Upper lobe of left lung (tissue), 6 donors: Measurements from ENCODE around the gene SLCO1C1. TPM values are rescaled to one million over a fixed set of nuclear protein-coding genes. Genes with fewer than 3 reads are reported as not detected.

ENCODE experiments used
- ATAC-seq, 2 donors: fragments of 200-7000 bp; cut with Tn5 transposase; one replicate each; pipeline ENCODE4 v1.9.1; 2022; ENCODE audit warnings: mild to moderate bottlenecking in 2 of 2, moderate library complexity in 2 of 2; ENCODE audit not compliant: low FRiP score in 2 of 2
- DNase-seq, 2 donors: peaks; one replicate each; pipeline ENCODE4 v3.0.0-alpha.2; 2019 to 2020
- H3K27ac ChIP-seq, 4 donors: fragments of 200-600 bp; sonication (generic); one replicate each; pipeline ENCODE4 v1.5.1; 2016 to 2019
- H3K27me3 ChIP-seq, 4 donors: fragments of 200-600 bp; sonication (generic); one replicate each; pipeline ENCODE4 v1.5.1; 2017 to 2019
- H3K36me3 ChIP-seq, 4 donors: fragments of 200-600 bp; sonication (generic); one replicate each; pipeline ENCODE4 v1.5.1; 2016 to 2019
- H3K4me1 ChIP-seq, 4 donors: fragments of 200-600 bp; sonication (generic); one replicate each; pipeline ENCODE4 v1.5.1; 2018 to 2019
- H3K4me3 ChIP-seq, 4 donors: fragments of 200-600 bp; sonication (generic); one replicate each; pipeline ENCODE4 v1.5.1; 2017 to 2019; ENCODE audit warnings: mild to moderate bottlenecking in 2 of 4, moderate library complexity in 1 of 4
- H3K9me3 ChIP-seq, 4 donors: fragments of 200-600 bp; sonication (generic); one replicate each; pipeline ENCODE4 v1.5.1; 2018 to 2019
- EP300 ChIP-seq, 4 donors: sonication (generic); formaldehyde crosslinking; IDR thresholded peaks; one replicate each; pipeline ENCODE4 v1.5.1; 2017; ENCODE audit warnings: antibody characterized with exemption in 4 of 4, control low read depth in 2 of 4
- POLR2A ChIP-seq, 4 donors: fragments of 450-650 bp; IDR thresholded peaks; one replicate each; pipeline ENCODE4 v1.5.1; 2016 to 2017; ENCODE audit warnings: antibody characterized with exemption in 4 of 4, mild to moderate bottlenecking in 2 of 4
- POLR2AphosphoS5 ChIP-seq, 2 donors: sonication (generic); formaldehyde crosslinking; IDR thresholded peaks; one replicate each; pipeline ENCODE4 v1.5.1; 2017; ENCODE audit warnings: antibody characterized with exemption in 2 of 2
- WGBS, 2 donors: methylation state at CpG; one replicate each; pipeline ENCODE4 v1.1.5; 2017 to 2018; 5-methylcytosine and 5-hydroxymethylcytosine counted together
- total RNA-seq, 6 donors: library from RNA; depleted of rRNA in 4 of 6; stranded (reverse); fragments of >200 nt in 4 of 6; gene quantifications; one replicate each; pipeline versions ENCODE4 v1.1.0 to v1.2.1, GENCODE V29; 2016 to 2021
- TF ChIP-seq, protein P1 (sequence below), 6 experiments: fragments of 450-650 bp in 4 of 6; fragments of 200-600 bp in 2 of 6; sonication (generic) in 2 of 6; IDR thresholded peaks; one replicate each; pipeline ENCODE4 v1.5.1; 2016 to 2019; ENCODE audit warnings: antibody characterized with exemption in 6 of 6
- donor health status: DM: no; HTN: no; CAD: no; lungs with moderate emphysema.
- donor health status: DM: no; HTN: yes; CAD: no; lungs with severe emphysema.

The SLCO1C1 gene
- total RNA-seq, 6 donors from 2014 or later: 0.30 to 0.74 TPM; not detected in 4

DNA sequence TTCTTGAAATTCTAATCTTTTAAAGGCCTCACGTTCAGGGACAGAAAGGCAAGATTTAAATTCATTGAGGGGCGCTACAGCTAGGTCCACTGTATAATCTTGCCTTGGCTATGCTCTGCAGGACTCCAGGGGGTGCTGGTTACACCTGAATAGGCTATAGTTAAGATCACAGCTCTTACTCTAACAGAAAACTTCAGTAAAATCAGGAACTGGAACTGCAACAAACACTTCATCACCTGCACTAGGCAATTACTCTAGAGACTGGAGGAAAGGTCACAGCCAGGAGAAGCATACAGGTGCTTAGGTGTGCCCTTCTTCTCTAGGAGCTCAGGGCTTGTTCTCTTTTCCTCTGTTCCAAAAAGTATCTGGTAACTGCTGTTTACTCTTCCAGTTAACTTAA lies 20.9 kb downstream of the SLCO1C1 start:
- no peaks in the 10 kb centered on the region for H3K4me1 ChIP-seq
- H3K36me3 ChIP-seq: no peaks in the 10 kb centered on the region
- 73 to 78% methylated on average over 2 of the region's 2 CpGs for WGBS, 2 donors
- DNase-seq (no peak), ATAC-seq (no peak)
- no peaks in the 10 kb centered on the region for H3K9me3 ChIP-seq
- no peak for TF ChIP-seq EP300 (IDR thresholded peaks at IDR 0.05)
- TF ChIP-seq, protein P1, sequence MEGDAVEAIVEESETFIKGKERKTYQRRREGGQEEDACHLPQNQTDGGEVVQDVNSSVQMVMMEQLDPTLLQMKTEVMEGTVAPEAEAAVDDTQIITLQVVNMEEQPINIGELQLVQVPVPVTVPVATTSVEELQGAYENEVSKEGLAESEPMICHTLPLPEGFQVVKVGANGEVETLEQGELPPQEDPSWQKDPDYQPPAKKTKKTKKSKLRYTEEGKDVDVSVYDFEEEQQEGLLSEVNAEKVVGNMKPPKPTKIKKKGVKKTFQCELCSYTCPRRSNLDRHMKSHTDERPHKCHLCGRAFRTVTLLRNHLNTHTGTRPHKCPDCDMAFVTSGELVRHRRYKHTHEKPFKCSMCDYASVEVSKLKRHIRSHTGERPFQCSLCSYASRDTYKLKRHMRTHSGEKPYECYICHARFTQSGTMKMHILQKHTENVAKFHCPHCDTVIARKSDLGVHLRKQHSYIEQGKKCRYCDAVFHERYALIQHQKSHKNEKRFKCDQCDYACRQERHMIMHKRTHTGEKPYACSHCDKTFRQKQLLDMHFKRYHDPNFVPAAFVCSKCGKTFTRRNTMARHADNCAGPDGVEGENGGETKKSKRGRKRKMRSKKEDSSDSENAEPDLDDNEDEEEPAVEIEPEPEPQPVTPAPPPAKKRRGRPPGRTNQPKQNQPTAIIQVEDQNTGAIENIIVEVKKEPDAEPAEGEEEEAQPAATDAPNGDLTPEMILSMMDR (IDR thresholded peaks at IDR 0.05): no peak
- no peak for TF ChIP-seq POLR2AphosphoS5 (IDR thresholded peaks at IDR 0.05)
- TF ChIP-seq POLR2A (IDR thresholded peaks at IDR 0.05): no peak
- no peaks in the 10 kb centered on the region for H3K27me3 ChIP-seq
- H3K4me3 ChIP-seq: no peak overlapping the region
- H3K27ac ChIP-seq: no peak overlapping the region

DNA sequence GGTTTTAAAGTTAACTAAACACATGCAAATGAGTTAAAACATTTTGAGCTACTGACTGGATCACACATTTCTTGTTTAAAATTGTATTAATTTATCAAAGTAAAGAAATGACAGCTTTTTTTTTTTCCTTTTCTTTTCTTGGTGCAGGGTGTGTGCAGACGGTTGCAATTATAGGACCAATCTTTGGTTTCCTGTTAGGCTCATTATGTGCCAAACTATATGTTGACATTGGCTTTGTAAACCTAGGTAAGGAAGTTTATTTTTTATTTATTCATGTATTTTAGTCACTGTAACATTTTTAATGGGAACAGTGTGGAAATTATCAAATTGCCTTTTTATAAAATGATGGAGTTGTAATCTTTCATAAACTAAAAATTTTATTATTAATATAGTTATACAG lies 21.9 kb downstream of the SLCO1C1 start:
- ATAC-seq: no peak
- WGBS, 2 donors: 57 to 66% methylated on average over 1 of the region's 1 CpG
- Histone ChIP-seq H3K4me1 (no peaks in the 10 kb centered on the region), H3K9me3 (no peaks in the 10 kb centered on the region), H3K27me3 (no peaks in the 10 kb centered on the region), H3K27ac (no peak overlapping the region), H3K36me3 (no peaks in the 10 kb centered on the region), H3K4me3 (no peak overlapping the region)
- TF ChIP-seq, protein P1 (IDR thresholded peaks at IDR 0.05): no peak
- TF ChIP-seq EP300 (IDR thresholded peaks at IDR 0.05) (no peak), POLR2AphosphoS5 (IDR thresholded peaks at IDR 0.05) (no peak), POLR2A (IDR thresholded peaks at IDR 0.05) (no peak)
- DNase-seq: no peak

DNA sequence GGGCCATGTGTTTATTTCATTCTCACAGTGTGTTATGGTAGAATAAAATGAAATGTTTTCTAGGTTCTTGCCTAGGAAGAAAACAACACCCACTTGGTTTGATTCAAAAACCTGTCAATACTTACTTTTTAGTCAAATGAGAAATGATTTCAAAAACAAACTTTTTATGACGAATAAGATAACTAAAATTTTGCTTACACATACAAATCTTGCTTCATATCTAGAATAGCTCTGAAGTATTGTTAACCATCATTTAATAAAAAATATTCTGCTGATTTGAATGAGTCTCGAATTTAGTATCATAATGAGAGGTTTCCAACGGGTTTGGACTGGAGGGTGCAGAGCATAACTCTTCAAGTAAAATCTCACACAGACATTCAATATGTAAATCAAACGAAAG lies 23.2 kb downstream of the SLCO1C1 start:
- no peak for DNase-seq
- no peaks in the 10 kb centered on the region for H3K36me3 ChIP-seq
- H3K9me3 ChIP-seq: no peaks in the 10 kb centered on the region
- WGBS, 2 donors: 88 to 90% methylated on average over 4 of the region's 4 CpGs
- no peak for ATAC-seq
- TF ChIP-seq EP300 (IDR thresholded peaks at IDR 0.05): no peak
- no peak for TF ChIP-seq POLR2A (IDR thresholded peaks at IDR 0.05)
- TF ChIP-seq, protein P1 (IDR thresholded peaks at IDR 0.05): no peak
- TF ChIP-seq POLR2AphosphoS5 (IDR thresholded peaks at IDR 0.05): no peak
- H3K27me3 ChIP-seq: no peaks in the 10 kb centered on the region
- H3K4me3 ChIP-seq: no peak overlapping the region
- no peaks in the 10 kb centered on the region for H3K4me1 ChIP-seq
- H3K27ac ChIP-seq: no peak overlapping the region

DNA sequence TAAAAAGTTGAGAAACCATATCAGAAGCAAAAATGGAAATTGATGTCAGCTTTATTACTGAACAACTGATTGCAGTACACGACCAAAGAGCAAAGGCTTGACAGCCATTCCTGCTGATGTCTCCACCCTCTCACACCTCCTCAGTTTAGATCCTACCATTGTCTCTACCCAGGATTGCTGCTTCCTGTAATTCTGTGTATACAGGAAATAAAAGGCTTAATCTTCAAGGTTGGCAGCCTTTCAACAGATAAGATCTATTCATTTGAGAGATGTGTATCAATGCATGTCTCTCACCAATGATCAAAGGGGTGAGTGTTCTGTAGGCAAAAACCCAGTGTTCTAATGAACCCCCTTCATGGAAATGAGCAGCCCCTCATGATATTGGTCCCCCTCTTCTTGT lies 27.0 kb downstream of the SLCO1C1 start:
- Histone ChIP-seq H3K4me1 (no peaks in the 10 kb centered on the region), H3K36me3 (no peaks in the 10 kb centered on the region), H3K27ac (no peak overlapping the region), H3K27me3 (no peaks in the 10 kb centered on the region), H3K4me3 (no peak overlapping the region), H3K9me3 (no peaks in the 10 kb centered on the region)
- WGBS, 2 donors: 30 to 50% methylated on average over 1 of the region's 1 CpG
- no peak for DNase-seq
- TF ChIP-seq POLR2A (IDR thresholded peaks at IDR 0.05): no peak
- TF ChIP-seq, protein P1 (IDR thresholded peaks at IDR 0.05): no peak
- no peak for TF ChIP-seq EP300 (IDR thresholded peaks at IDR 0.05)
- ATAC-seq: no peak

DNA sequence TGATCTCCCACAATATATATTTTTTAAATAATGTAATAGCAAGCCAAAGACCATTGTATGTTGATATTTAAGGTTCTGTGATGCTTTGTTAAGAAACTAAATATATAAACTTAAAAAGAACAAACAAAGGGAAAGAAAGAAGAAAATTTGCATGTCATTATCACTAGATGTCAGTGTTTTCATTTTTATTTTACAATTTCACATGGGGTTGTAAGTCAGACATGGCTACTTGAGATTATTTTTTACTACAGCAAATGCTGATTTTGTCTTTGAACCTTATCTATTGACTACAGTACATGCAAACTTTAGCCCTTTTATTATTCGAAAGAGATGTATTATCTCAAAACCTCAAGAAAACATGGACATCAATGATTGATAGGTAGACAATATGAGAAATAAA lies 36.1 kb downstream of the SLCO1C1 start:
- 44 to 80% methylated on average over 1 of the region's 1 CpG for WGBS, 2 donors
- TF ChIP-seq, protein P1 (IDR thresholded peaks at IDR 0.05): no peak
- TF ChIP-seq POLR2A (IDR thresholded peaks at IDR 0.05) (no peak), EP300 (IDR thresholded peaks at IDR 0.05) (no peak), POLR2AphosphoS5 (IDR thresholded peaks at IDR 0.05) (no peak)
- Histone ChIP-seq H3K27me3 (no peaks in the 10 kb centered on the region), H3K27ac (no peak overlapping the region), H3K4me1 (no peaks in the 10 kb centered on the region), H3K9me3 (no peaks in the 10 kb centered on the region), H3K36me3 (no peaks in the 10 kb centered on the region), H3K4me3 (no peak overlapping the region)
- ATAC-seq: no peak
- DNase-seq: no peak
